ENCODE data around the gene ARHGAP1.

ARHGAP1 gene

GRCh38 chr11:46700241-46701077, at the start of gene ARHGAP1, which contains the start of gene ZNF408:
TSS of gene ARHGAP1 (minus strand) at chr11:46700619. CDS start at chr11:46696107, 4,512 bp downstream.
TSS of gene ZNF408 (plus strand) at chr11:46701031. CDS start at chr11:46701048, 17 bp downstream.
- H3K36me3 Mint-ChIP-seq (ENCODE audit: low read depth): peaks cover 79% of the 10 kb centered on the region
- intact Hi-C loops (cut with micrococcal nuclease): loop anchor here (2.0 kb wide), 1 partner anchor 84 kb away; the partner anchor contains the start of genes ATG13 and HARBI1
- no peaks in the 10 kb centered on the region for H3K9me3 Mint-ChIP-seq
- H3K27me3 Mint-ChIP-seq: no peaks in the 10 kb centered on the region
- H3K4me1 Mint-ChIP-seq (ENCODE audit: low read depth): peaks cover 47% of the 10 kb centered on the region
- peak within 1 kb of the TSS; percentile 99 for H3K27ac Mint-ChIP-seq
- H3K4me3 Mint-ChIP-seq: peak within 1 kb of the TSS; percentile 95

- Mint-ChIP-seq H3K27me3 (no peaks in the 10 kb centered on the region), H3K36me3 (ENCODE audit: low read depth) (peaks cover 97% of the 10 kb centered on the region), H3K27ac (no peak overlapping the region), H3K9me3 (no peaks in the 10 kb centered on the region), H3K4me1 (ENCODE audit: low read depth) (no peaks in the 10 kb centered on the region), H3K4me3 (no peak overlapping the region)
- intact Hi-C loops (cut with micrococcal nuclease): no loop called here
Measured at GRCh38 chr11:46747150-46747549, 46.7 kb upstream of the ARHGAP1 start.

GRCh38 chr11:46745995-46746394, 45.6 kb upstream of the ARHGAP1 start:
- Mint-ChIP-seq H3K36me3 (ENCODE audit: low read depth) (peaks cover 99% of the 10 kb centered on the region), H3K27me3 (no peaks in the 10 kb centered on the region), H3K9me3 (no peaks in the 10 kb centered on the region), H3K4me3 (no peak overlapping the region), H3K4me1 (ENCODE audit: low read depth) (no peaks in the 10 kb centered on the region), H3K27ac (no peak overlapping the region)
- intact Hi-C loops (cut with micrococcal nuclease): no loop called here

DNA sequence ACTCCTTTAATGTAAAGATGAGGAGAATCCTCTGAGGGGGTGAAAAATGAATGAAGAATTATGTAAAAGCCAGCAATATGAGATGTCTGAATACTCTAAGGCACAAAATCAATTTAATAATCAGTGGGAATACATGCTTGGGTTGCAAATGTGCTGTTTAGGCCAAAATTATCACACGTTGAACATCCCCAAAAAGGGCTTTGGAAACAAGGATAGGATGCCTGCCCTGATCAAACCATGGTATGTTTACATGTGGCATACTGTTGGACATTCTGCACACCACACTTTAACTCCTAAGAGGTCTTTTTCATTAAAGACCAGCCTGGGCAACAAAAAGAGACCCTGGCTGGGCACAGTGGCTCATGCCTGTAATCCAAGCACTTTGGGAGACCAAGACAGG, 44.9 kb upstream of the ARHGAP1 start:
- Mint-ChIP-seq H3K4me1 (ENCODE audit: low read depth) (no peaks in the 10 kb centered on the region), H3K9me3 (no peaks in the 10 kb centered on the region), H3K36me3 (ENCODE audit: low read depth) (peaks cover 96% of the 10 kb centered on the region), H3K27ac (no peak overlapping the region), H3K4me3 (no peak overlapping the region), H3K27me3 (no peaks in the 10 kb centered on the region)
- intact Hi-C loops (cut with micrococcal nuclease): no loop called here

- no peak overlapping the region for H3K27ac Mint-ChIP-seq
- intact Hi-C loops (cut with micrococcal nuclease): no loop called here
- no peaks in the 10 kb centered on the region for H3K27me3 Mint-ChIP-seq
- no peak overlapping the region for H3K4me3 Mint-ChIP-seq
- no peaks in the 10 kb centered on the region for H3K9me3 Mint-ChIP-seq
- H3K36me3 Mint-ChIP-seq (ENCODE audit: low read depth): peaks cover 81% of the 10 kb centered on the region
- no peaks in the 10 kb centered on the region for H3K4me1 Mint-ChIP-seq (ENCODE audit: low read depth)
Measured at GRCh38 chr11:46743693-46744339, 43.4 kb upstream of the ARHGAP1 start.

GRCh38 chr11:46743043-46743442, 42.6 kb upstream of the ARHGAP1 start:
- intact Hi-C loops (cut with micrococcal nuclease): no loop called here
- no peak overlapping the region for H3K27ac Mint-ChIP-seq
- H3K36me3 Mint-ChIP-seq (ENCODE audit: low read depth): peaks cover 73% of the 10 kb centered on the region
- H3K4me3 Mint-ChIP-seq: no peak overlapping the region
- no peaks in the 10 kb centered on the region for H3K27me3 Mint-ChIP-seq
- H3K9me3 Mint-ChIP-seq: no peaks in the 10 kb centered on the region
- no peaks in the 10 kb centered on the region for H3K4me1 Mint-ChIP-seq (ENCODE audit: low read depth)

GRCh38 chr11:46741600-46742484, 41.4 kb upstream of the ARHGAP1 start:
- H3K4me3 Mint-ChIP-seq: no peak overlapping the region
- H3K4me1 Mint-ChIP-seq (ENCODE audit: low read depth): no peaks in the 10 kb centered on the region
- no peaks in the 10 kb centered on the region for H3K27me3 Mint-ChIP-seq
- H3K27ac Mint-ChIP-seq: no peak overlapping the region
- intact Hi-C loops (cut with micrococcal nuclease): no loop called here
- no peaks in the 10 kb centered on the region for H3K9me3 Mint-ChIP-seq
- peaks cover 61% of the 10 kb centered on the region for H3K36me3 Mint-ChIP-seq (ENCODE audit: low read depth)

- no peaks in the 10 kb centered on the region for H3K9me3 Mint-ChIP-seq
- no peak overlapping the region for H3K4me3 Mint-ChIP-seq
- no peak overlapping the region for H3K27ac Mint-ChIP-seq
- H3K36me3 Mint-ChIP-seq (ENCODE audit: low read depth): peaks cover 32% of the 10 kb centered on the region
- intact Hi-C loops (cut with micrococcal nuclease): no loop called here
- no peaks in the 10 kb centered on the region for H3K4me1 Mint-ChIP-seq (ENCODE audit: low read depth)
- no peaks in the 10 kb centered on the region for H3K27me3 Mint-ChIP-seq
Measured at GRCh38 chr11:46738887-46739286, 38.5 kb upstream of the ARHGAP1 start.

- H3K36me3 Mint-ChIP-seq (ENCODE audit: low read depth): peaks cover 20% of the 10 kb centered on the region
- no peaks in the 10 kb centered on the region for H3K4me1 Mint-ChIP-seq (ENCODE audit: low read depth)
- no peak overlapping the region for H3K4me3 Mint-ChIP-seq
- intact Hi-C loops (cut with micrococcal nuclease): no loop called here
- no peak overlapping the region for H3K27ac Mint-ChIP-seq
- no peaks in the 10 kb centered on the region for H3K9me3 Mint-ChIP-seq
- no peaks in the 10 kb centered on the region for H3K27me3 Mint-ChIP-seq
Measured at GRCh38 chr11:46737699-46738098, 37.3 kb upstream of the ARHGAP1 start.

- no peak overlapping the region for H3K27ac Mint-ChIP-seq
- peaks cover 10% of the 10 kb centered on the region for H3K36me3 Mint-ChIP-seq (ENCODE audit: low read depth)
- intact Hi-C loops (cut with micrococcal nuclease): no loop called here
- H3K4me1 Mint-ChIP-seq (ENCODE audit: low read depth): no peaks in the 10 kb centered on the region
- H3K9me3 Mint-ChIP-seq: no peaks in the 10 kb centered on the region
- no peak overlapping the region for H3K4me3 Mint-ChIP-seq
- H3K27me3 Mint-ChIP-seq: no peaks in the 10 kb centered on the region
Measured at GRCh38 chr11:46736615-46737014, 36.2 kb upstream of the ARHGAP1 start.

DNA sequence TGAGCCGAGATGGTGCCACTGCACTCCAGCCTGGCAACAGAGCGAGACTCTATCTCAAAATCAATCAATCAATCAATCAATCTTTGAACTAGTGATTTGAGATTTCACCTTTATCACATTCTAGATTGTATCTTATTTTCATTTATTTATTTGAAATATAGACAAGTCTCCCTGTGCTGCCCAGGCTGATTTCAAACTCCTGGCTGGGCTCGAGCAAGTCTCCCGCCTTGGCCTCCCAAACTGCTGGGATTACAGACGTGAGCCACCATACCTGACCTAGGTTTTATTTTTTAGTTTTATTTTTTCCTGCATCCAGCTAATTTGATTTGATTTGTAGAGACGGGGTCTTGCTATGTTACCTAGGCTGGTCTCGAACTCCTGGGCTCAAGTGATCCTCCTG, 35.7 kb upstream of the ARHGAP1 start:
- H3K27ac Mint-ChIP-seq: no peak overlapping the region
- H3K4me1 Mint-ChIP-seq (ENCODE audit: low read depth): no peaks in the 10 kb centered on the region
- no peaks in the 10 kb centered on the region for H3K9me3 Mint-ChIP-seq
- no peak overlapping the region for H3K4me3 Mint-ChIP-seq
- intact Hi-C loops (cut with micrococcal nuclease): no loop called here
- H3K36me3 Mint-ChIP-seq (ENCODE audit: low read depth): peaks cover 5% of the 10 kb centered on the region
- no peaks in the 10 kb centered on the region for H3K27me3 Mint-ChIP-seq

DNA sequence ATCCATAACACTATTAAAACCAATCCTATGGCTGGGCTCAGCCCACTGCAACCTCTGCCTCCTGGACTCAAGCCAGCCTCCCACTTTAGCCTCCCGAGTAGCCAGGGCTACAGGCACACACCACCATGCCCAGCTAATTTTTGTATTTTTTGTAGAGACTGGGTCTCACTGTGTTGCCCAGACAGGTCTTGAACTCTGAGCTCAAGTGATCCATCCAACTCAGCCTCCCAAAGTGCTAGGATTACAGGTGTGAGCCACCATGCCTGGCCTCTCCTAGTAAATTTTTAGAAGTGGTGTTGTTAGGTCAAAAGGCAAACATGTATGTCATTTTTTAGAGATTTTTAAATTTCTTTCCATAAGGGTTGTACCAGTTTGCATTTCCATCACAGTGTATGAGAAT, 32.8 kb upstream of the ARHGAP1 start:
- H3K9me3 Mint-ChIP-seq: no peaks in the 10 kb centered on the region
- no peak overlapping the region for H3K4me3 Mint-ChIP-seq

DNA sequence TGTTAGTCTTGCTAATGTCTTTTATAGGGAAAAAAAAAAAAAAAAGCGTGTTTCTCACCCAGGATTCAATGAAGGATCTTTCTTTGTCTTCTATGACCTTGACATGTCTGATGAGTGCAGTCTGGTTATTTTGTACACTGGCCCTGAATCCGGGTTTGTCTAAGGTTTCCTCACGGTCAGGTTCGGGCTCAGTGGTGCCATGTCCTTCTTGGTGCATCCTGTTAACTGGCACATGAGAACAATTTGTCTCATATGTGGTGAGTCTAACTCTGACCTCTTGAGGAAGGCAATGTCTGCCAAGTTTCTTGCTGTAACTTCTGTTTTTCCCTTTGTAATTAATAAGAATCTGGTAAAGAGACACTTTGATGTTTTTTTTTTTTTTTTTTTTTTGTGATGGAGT, 31.1 kb upstream of the ARHGAP1 start:
- no peaks in the 10 kb centered on the region for H3K9me3 Mint-ChIP-seq
- no peak overlapping the region for H3K4me3 Mint-ChIP-seq
- intact Hi-C loops (cut with micrococcal nuclease): no loop called here
- H3K27ac Mint-ChIP-seq: no peak overlapping the region
- H3K4me1 Mint-ChIP-seq (ENCODE audit: low read depth): no peaks in the 10 kb centered on the region
- no peaks in the 10 kb centered on the region for H3K36me3 Mint-ChIP-seq (ENCODE audit: low read depth)
- H3K27me3 Mint-ChIP-seq: no peaks in the 10 kb centered on the region

More for the DNA sequence above, 32.8 kb upstream of the ARHGAP1 start:
- Mint-ChIP-seq H3K27ac (no peak overlapping the region), H3K27me3 (no peaks in the 10 kb centered on the region), H3K36me3 (ENCODE audit: low read depth) (no peaks in the 10 kb centered on the region), H3K4me1 (ENCODE audit: low read depth) (no peaks in the 10 kb centered on the region)
- intact Hi-C loops (cut with micrococcal nuclease): no loop called here

All from dendritic cell treated with granulocyte-macrophage colony-stimulating factor and Interleukin-4, amounts not matched to agents 40 ng/mL and 50 ng/mL, for 4 days (primary cell).